Endothelial cell (in vitro differentiated cells): ENCODE data around the gene CCDC28B. TPM values are rescaled to one million over a fixed set of nuclear protein-coding genes. Genes with fewer than 3 reads are reported as not detected.

Experiments
- DNase-seq: peaks from one replicate; pipeline ENCODE4 v3.0.0; 2021; ENCODE audit warnings: low spot score
- H3K27ac Mint-ChIP-seq: one replicate; pipeline ENCODE4 v1.8.0; 2021; ENCODE audit warnings: mixed read lengths, inconsistent platforms; ENCODE audit not compliant: unreplicated experiment
- H3K27me3 Mint-ChIP-seq: one replicate; pipeline ENCODE4 v1.8.0; 2021; ENCODE audit warnings: mild to moderate bottlenecking, moderate library complexity, mixed read lengths, inconsistent platforms; ENCODE audit not compliant: unreplicated experiment
- H3K36me3 Mint-ChIP-seq: one replicate; pipeline ENCODE4 v1.8.0; 2021; ENCODE audit warnings: mild to moderate bottlenecking, low read depth, mixed read lengths, inconsistent platforms; ENCODE audit not compliant: unreplicated experiment
- H3K4me1 Mint-ChIP-seq: one replicate; pipeline ENCODE4 v1.8.0; 2021; ENCODE audit warnings: mild to moderate bottlenecking, mixed read lengths, inconsistent platforms; ENCODE audit not compliant: unreplicated experiment
- H3K4me3 Mint-ChIP-seq: one replicate; pipeline ENCODE4 v1.8.0; 2021; ENCODE audit warnings: mild to moderate bottlenecking, mixed read lengths, inconsistent platforms; ENCODE audit not compliant: unreplicated experiment
- H3K9me3 Mint-ChIP-seq: one replicate; pipeline ENCODE4 v1.8.0; 2021; ENCODE audit warnings: mixed read lengths, inconsistent platforms; ENCODE audit not compliant: unreplicated experiment
- total RNA-seq: library from RNA; stranded (reverse); fragmentation: NEBNext Ultra II Directional; extraction: Animal tissue kit (Norgen Biotek cat#: 25700); gene quantifications from one replicate; pipeline ENCODE4 v1.2.1, GENCODE V29; 2021; ENCODE audit not compliant: unreplicated experiment
- TF ChIP-seq, protein P1 (sequence below): fragments of 200-600 bp; sonication (generic); IDR thresholded peaks from one replicate; pipeline ENCODE4 v1.5.0; 2021; ENCODE audit warnings: antibody characterized with exemption; ENCODE audit not compliant: unreplicated experiment

The CCDC28B gene
- total RNA-seq, 1 donor from 2014 or later = 22.9 TPM

DNA sequence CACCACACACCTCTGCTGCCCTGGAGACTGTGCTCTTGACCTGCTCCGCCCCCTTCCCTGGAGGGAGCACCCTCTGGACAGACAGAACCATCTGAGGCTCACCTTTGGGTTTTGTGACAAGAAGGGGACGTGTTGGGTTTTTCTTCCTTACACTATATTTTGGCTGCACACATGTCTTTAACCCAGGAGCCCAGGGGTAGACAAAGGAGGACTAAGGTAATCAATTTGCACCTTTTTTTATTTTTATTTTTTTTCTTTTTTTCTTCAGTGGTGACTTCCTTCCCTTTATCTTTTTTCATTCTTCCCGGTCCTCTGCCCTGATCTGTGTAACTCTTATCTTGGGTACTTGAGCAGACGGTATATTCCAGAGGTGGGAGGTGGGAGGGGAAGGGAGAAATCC is 29.4 kb upstream of the CCDC28B start:
- no peak for DNase-seq
- Mint-ChIP-seq H3K4me1 (peaks cover 23% of the 10 kb centered on the region), H3K27ac (peak overlapping the region; percentile 36), H3K27me3 (peaks cover 6% of the 10 kb centered on the region), H3K4me3 (no peak overlapping the region), H3K36me3 (peaks cover 32% of the 10 kb centered on the region), H3K9me3 (no peaks in the 10 kb centered on the region)
- TF ChIP-seq, protein P1, sequence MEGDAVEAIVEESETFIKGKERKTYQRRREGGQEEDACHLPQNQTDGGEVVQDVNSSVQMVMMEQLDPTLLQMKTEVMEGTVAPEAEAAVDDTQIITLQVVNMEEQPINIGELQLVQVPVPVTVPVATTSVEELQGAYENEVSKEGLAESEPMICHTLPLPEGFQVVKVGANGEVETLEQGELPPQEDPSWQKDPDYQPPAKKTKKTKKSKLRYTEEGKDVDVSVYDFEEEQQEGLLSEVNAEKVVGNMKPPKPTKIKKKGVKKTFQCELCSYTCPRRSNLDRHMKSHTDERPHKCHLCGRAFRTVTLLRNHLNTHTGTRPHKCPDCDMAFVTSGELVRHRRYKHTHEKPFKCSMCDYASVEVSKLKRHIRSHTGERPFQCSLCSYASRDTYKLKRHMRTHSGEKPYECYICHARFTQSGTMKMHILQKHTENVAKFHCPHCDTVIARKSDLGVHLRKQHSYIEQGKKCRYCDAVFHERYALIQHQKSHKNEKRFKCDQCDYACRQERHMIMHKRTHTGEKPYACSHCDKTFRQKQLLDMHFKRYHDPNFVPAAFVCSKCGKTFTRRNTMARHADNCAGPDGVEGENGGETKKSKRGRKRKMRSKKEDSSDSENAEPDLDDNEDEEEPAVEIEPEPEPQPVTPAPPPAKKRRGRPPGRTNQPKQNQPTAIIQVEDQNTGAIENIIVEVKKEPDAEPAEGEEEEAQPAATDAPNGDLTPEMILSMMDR = no peak

DNA sequence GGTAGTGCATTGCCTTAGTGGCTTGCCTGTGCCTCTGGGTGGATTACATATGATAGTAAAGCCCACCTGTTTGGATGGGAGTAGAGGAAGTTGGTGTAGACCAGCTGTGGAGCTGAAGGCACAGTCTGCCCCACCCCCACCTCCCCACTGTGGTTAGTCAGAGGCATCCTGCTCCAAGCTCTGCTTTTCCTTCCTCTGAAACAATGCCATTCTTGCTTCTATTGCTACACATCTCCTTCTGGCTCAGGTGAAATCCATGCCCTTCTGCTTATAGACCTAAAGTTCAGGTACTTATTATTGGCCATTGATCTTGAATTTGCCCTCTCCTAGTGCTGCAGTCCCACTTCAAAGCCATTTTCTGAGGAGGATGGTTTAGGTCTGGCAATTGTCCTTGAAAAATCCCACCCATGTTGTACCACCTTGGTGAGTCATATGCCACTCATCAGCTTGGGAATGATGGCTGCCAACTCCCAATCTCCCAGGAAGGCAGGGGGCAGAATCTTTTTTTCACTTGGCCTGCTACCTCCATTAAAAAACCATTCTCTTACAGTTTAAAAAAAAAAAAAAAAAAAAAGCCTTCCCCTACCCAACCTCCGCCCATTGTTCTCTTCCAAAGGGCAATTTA is 27.7 kb upstream of the CCDC28B start:
- H3K4me1 Mint-ChIP-seq = peaks cover 23% of the 10 kb centered on the region
- TF ChIP-seq, protein P1 = no peak
- peak overlapping the region; percentile 76 for H3K27ac Mint-ChIP-seq
- peaks cover 30% of the 10 kb centered on the region for H3K36me3 Mint-ChIP-seq
- no peaks in the 10 kb centered on the region for H3K9me3 Mint-ChIP-seq
- no peak for DNase-seq
- H3K4me3 Mint-ChIP-seq = no peak overlapping the region
- H3K27me3 Mint-ChIP-seq = peaks cover 6% of the 10 kb centered on the region

DNA sequence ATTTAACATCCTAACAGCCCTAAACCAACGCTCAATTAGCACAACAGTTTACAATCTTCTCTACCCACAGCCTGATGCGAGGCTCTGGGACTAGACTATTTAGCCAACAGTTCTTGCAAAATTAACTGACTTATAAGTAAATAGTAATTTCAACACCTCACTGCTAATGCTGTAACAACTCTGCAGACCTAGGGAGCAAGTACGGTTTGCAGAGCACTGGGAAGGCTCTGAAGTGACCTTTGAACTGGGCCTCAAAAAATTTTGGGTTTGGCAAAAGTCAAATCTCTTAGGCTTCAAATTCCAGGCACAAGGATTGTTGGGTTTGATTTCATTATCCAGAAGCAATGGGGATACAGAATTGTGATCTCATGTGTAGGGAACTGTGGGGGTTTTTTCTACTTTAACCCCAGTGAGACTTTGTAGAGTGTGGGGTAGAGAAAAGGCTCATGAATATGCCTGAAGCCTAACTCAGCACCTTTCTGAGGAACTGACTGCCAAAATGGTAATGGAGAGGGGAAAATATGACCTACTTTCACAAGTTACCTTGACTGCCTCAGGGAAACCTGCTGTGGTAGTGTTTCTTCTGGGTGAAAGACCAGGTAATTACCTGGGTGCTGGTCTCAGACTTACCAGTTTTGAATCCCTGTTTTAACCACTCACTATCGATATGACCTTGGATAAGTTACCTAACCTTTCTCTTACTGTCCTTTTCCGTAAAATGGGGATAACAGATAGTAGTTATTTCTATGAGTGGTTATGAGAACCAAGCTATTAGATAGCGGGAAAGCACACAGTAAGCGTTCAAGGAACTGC is 21.8 kb upstream of the CCDC28B start:
- Mint-ChIP-seq H3K4me1 (peaks cover 26% of the 10 kb centered on the region), H3K27me3 (peaks cover 4% of the 10 kb centered on the region), H3K9me3 (no peaks in the 10 kb centered on the region), H3K27ac (peak overlapping the region; percentile 93), H3K36me3 (peaks cover 29% of the 10 kb centered on the region), H3K4me3 (peak overlapping the region; percentile 88)
- TF ChIP-seq, protein P1 = no peak
- no peak for DNase-seq

DNA sequence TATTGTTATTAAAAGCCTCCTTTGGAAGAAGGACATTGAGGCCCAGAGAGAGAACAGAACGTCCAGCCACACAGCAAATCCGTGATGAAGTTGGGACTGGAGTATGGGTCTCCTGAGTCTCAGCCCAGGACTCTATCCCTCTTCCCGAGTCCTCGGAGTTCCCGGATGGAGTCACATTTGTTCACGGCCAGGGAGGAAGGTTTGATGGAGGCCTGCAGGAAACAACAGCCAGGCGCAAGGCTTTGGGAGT is 21.3 kb upstream of the CCDC28B start:
- TF ChIP-seq, protein P1 = no peak
- peak overlapping the region; percentile 93 for H3K27ac Mint-ChIP-seq
- H3K9me3 Mint-ChIP-seq = no peaks in the 10 kb centered on the region
- peak overlapping the region; percentile 88 for H3K4me3 Mint-ChIP-seq
- H3K27me3 Mint-ChIP-seq = peaks cover 4% of the 10 kb centered on the region
- peaks cover 33% of the 10 kb centered on the region for H3K36me3 Mint-ChIP-seq
- H3K4me1 Mint-ChIP-seq = peaks cover 26% of the 10 kb centered on the region
- no peak for DNase-seq
